SK-N-MC (cell line): Measurements from ENCODE around the gene RBM6.

Experiments
- EZH2 ChIP-seq: fragments of 200-600 bp; sonication (generic); IDR thresholded peaks from one replicate; pipeline ENCODE4 v1.6.1; 2017; ENCODE audit warnings: antibody characterized with exemption
- FOXP2 ChIP-seq: optimal IDR thresholded peaks from 2 replicates; pipeline ENCODE3; 2011; ENCODE audit warnings: mild to moderate bottlenecking, moderate library complexity; ENCODE audit not compliant: insufficient read depth; ENCODE audit errors: extremely low read length, control extremely low read depth
- POLR2AphosphoS5 ChIP-seq: IDR thresholded peaks from 2 replicates; pipeline ENCODE4 v1.6.1; 2012; ENCODE audit warnings: mild to moderate bottlenecking, low read depth, low read length, borderline replicate concordance

DNA sequence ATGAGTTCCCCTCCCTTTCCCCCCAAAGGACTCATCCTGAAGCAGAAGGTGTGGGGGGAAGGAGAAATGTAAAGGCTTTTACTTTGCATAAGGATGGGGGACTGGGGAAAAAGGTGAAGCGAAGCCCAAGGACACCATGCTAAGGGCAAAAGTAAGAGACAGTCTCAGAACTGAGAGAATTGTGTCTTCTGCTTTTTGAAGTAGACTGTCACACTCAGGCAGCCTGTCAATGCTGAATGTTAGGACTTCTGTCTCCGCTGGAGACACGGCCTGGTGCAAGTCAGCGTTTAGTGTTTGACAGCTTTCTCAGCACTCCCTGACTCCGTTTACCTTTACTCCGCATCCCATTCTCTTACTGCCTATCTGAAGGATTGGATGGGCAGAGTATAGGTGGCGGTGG lies 162.6 kb downstream of the RBM6 start:
- TF ChIP-seq POLR2AphosphoS5 (peak; percentile 12; the same call in 1 of the 2 replicates), EZH2 (no peak), FOXP2 (no peak)
